HCT116 (cell line): ENCODE results near the gene OOSP1. TPM values are rescaled to one million over a fixed set of nuclear protein-coding genes. Genes with fewer than 3 reads are reported as not detected.

Experiments used
- ATAC-seq: fragments of 200-7000 bp; cut with Tn5 transposase; 2 replicates; pipeline ENCODE4 v1.9.1; 2020; ENCODE audit warnings: mild to moderate bottlenecking, moderate library complexity
- BruUV-seq: library from RNA; stranded (reverse); fragments of 400-500 nt; replicated peaks from 2 replicates; lab custom pipeline; 2021; lab: Mats Ljungman, UMichigan
- CTCF ChIA-PET: fragments of 300-600 bp; sonication (Branson Sonifier 250); formaldehyde crosslinking; loops from one replicate; lab custom pipeline; 2021; ENCODE audit warnings: antibody characterized with exemption; lab: Charles Lee
- POLR2A ChIA-PET: fragments of 300-600, 350-600 bp; sonication (Branson Sonifier 250); formaldehyde crosslinking; loops from one replicate; lab custom pipeline; 2021; ENCODE audit warnings: antibody characterized with exemption; lab: Charles Lee
- RAD21 ChIA-PET, 2 experiments: fragments of 300-600 bp; sonication (Branson Sonifier 250); formaldehyde crosslinking; loops; one replicate each; lab custom pipeline; 2023; ENCODE audit warnings: low total read pairs in 2 of 2; ENCODE audit not compliant: uncharacterized antibody in 2 of 2, unreplicated experiment in 2 of 2, low non-redundant PET in 1 of 2; lab: Charles Lee
- DNase-seq: peaks from one replicate; pipeline ENCODE4 v3.0.0-alpha.2; 2010; ENCODE audit warnings: low read depth, low spot score
- H2AFZ ChIP-seq: fragments of 200-600 bp; shearing (Covaris generic), sonication (generic); 2 replicates; pipeline ENCODE4 v1.6.1; 2017; ENCODE audit warnings: low read depth, mixed run types, mixed read lengths, antibody characterized with exemption, low read length; ENCODE audit not compliant: poor library complexity, severe bottlenecking
- H3K27ac ChIP-seq: 2 replicates; pipeline ENCODE4 v1.5.1; 2012; ENCODE audit warnings: low read depth, low read length
- H3K27me3 ChIP-seq: fragments of 200-600 bp; sonication (generic); 2 replicates; pipeline ENCODE4 v1.6.1; 2016; ENCODE audit warnings: mixed run types, low read length, mixed read lengths; ENCODE audit not compliant: insufficient read depth
- H3K36me3 ChIP-seq, 2 experiments: fragments of 200-500 bp in 1 of 2; fragments of 200-600 bp in 1 of 2; sonication (Bioruptor generic) in 1 of 2; sonication (generic) in 1 of 2; 2 replicates each; pipeline versions ENCODE4 v1.5.1 to v1.6.1; 2014 to 2016; ENCODE audit warnings: low read length in 2 of 2, inconsistent platforms in 1 of 2, mixed read lengths in 1 of 2, mixed run types in 1 of 2; ENCODE audit not compliant: insufficient read depth in 2 of 2, control insufficient read depth in 1 of 2
- H3K4me1 ChIP-seq, 2 experiments: fragments of 200-600 bp in 1 of 2; sonication (generic) in 1 of 2; 2 replicates each; pipeline versions ENCODE4 v1.5.1 to v1.6.1; 2012 to 2017; ENCODE audit warnings: low read length in 2 of 2, inconsistent platforms in 1 of 2, mild to moderate bottlenecking in 1 of 2, mixed read lengths in 1 of 2, mixed run types in 1 of 2, moderate library complexity in 1 of 2; ENCODE audit not compliant: insufficient read depth in 2 of 2, control insufficient read depth in 1 of 2
- H3K4me2 ChIP-seq: fragments of 200-600 bp; sonication (generic); 2 replicates; pipeline ENCODE4 v1.6.1; 2017; ENCODE audit warnings: mixed run types, low read length, mixed read lengths
- H3K4me3 ChIP-seq, 2 experiments: fragments of 200-600 bp in 1 of 2; sonication (generic) in 1 of 2; replicated peaks in 1 of 2; 2 replicates each; pipeline ENCODE4 v1.5.1; 2011 to 2016; ENCODE audit warnings: low read length in 2 of 2, control low read depth in 1 of 2, low read depth in 1 of 2, mild to moderate bottlenecking in 1 of 2, mixed read lengths in 1 of 2, mixed run types in 1 of 2
- H3K79me2 ChIP-seq: fragments of 200-600 bp; sonication (generic); 2 replicates; pipeline ENCODE4 v1.6.1; 2017; ENCODE audit warnings: mild to moderate bottlenecking, mixed run types, low read length, moderate library complexity, mixed read lengths; ENCODE audit not compliant: insufficient read depth
- H3K9ac ChIP-seq: fragments of 200-600 bp; sonication (generic); 2 replicates; pipeline ENCODE4 v1.6.1; 2016; ENCODE audit warnings: low read length, mixed read lengths
- H3K9me2 ChIP-seq: fragments of 200-600 bp; sonication (generic), shearing (Covaris generic); 2 replicates; pipeline ENCODE4 v1.6.1; 2017; ENCODE audit warnings: mixed run types, mild to moderate bottlenecking, moderate library complexity; ENCODE audit not compliant: insufficient read depth
- H3K9me3 ChIP-seq, 2 experiments: fragments of 200-500 bp in 1 of 2; fragments of 200-600 bp in 1 of 2; sonication (Bioruptor generic) in 1 of 2; sonication (generic) in 1 of 2; 2 replicates each; pipeline ENCODE4 v1.6.1; 2014 to 2017; ENCODE audit warnings: low read length in 2 of 2, mixed read lengths in 2 of 2, inconsistent platforms in 1 of 2, low read depth in 1 of 2, mild to moderate bottlenecking in 1 of 2, mixed run types in 1 of 2, moderate library complexity in 1 of 2; ENCODE audit not compliant: control insufficient read depth in 1 of 2, insufficient read depth in 1 of 2
- H4K20me1 ChIP-seq: fragments of 200-600 bp; sonication (generic), shearing (Covaris generic); 2 replicates; pipeline ENCODE4 v1.6.1; 2017; ENCODE audit warnings: mixed run types, mild to moderate bottlenecking, moderate library complexity; ENCODE audit not compliant: insufficient read depth
- MAX ChIP-seq: IDR thresholded peaks from 2 replicates; pipeline ENCODE4 v1.6.1; 2012
- SIN3A ChIP-seq: IDR thresholded peaks from 2 replicates; pipeline ENCODE4 v1.6.1; 2012; ENCODE audit warnings: low read depth
- ZBTB33 ChIP-seq: IDR thresholded peaks from 2 replicates; pipeline ENCODE4 v1.6.1; 2011; ENCODE audit warnings: mild to moderate bottlenecking, low read length, moderate library complexity; ENCODE audit not compliant: insufficient replicate concordance; ENCODE audit errors: extremely low read depth
- intact Hi-C: fragments of 100-400 bp; cut with micrococcal nuclease; formaldehyde crosslinking; loops from 2 replicates; pipeline ENCODE4 v1.10.0; 2022
- total RNA-seq: library from RNA; stranded (reverse); gene quantifications from one replicate; pipeline ENCODE4 v1.2.1, GENCODE V29; 2021; ENCODE audit not compliant: unreplicated experiment

The OOSP1 gene
- total RNA-seq, 1 experiment from 2014 or later: not detected

- H3K9me2 ChIP-seq: no peaks in the 10 kb centered on the region
- H3K9me3 ChIP-seq: no peaks in the 10 kb centered on the region
- intact Hi-C loops: no loop called here
- no peak overlapping the region for H3K27ac ChIP-seq
- no peak overlapping the region for H3K4me3 ChIP-seq
- H3K9ac ChIP-seq: no peak overlapping the region
- H2AFZ ChIP-seq: no peak overlapping the region
- no peak for DNase-seq
- ChIA-PET POLR2A (no interaction called here), RAD21 (no interaction called here), CTCF (no interaction called here)
- no TSS peak for BruUV-seq
- ATAC-seq: no peak
- no peak overlapping the region for H3K4me2 ChIP-seq
- H3K36me3 ChIP-seq: no peaks in the 10 kb centered on the region
- H3K79me2 ChIP-seq: no peaks in the 10 kb centered on the region
- H4K20me1 ChIP-seq: no peaks in the 10 kb centered on the region
- TF ChIP-seq MAX (no peak), SIN3A (no peak)
- no peaks in the 10 kb centered on the region for H3K27me3 ChIP-seq
- no peaks in the 10 kb centered on the region; a peak in 1 of 4 replicates for H3K4me1 ChIP-seq
Observed at GRCh38 chr11:59943997-59944714, 5.9 kb downstream of the OOSP1 start.

- Histone ChIP-seq H2AFZ (no peak overlapping the region), H3K27ac (no peak overlapping the region), H3K4me2 (no peak overlapping the region), H3K9me2 (no peaks in the 10 kb centered on the region), H3K36me3 (no peaks in the 10 kb centered on the region), H3K79me2 (no peaks in the 10 kb centered on the region), H3K9me3 (no peaks in the 10 kb centered on the region), H4K20me1 (no peaks in the 10 kb centered on the region), H3K4me1 (no peaks in the 10 kb centered on the region; a peak in 1 of 4 replicates), H3K4me3 (no peak overlapping the region), H3K9ac (no peak overlapping the region), H3K27me3 (no peaks in the 10 kb centered on the region)
- ChIA-PET POLR2A (no interaction called here), CTCF (no interaction called here), RAD21 (no interaction called here)
- no TSS peak for BruUV-seq
- ATAC-seq (no peak), DNase-seq (no peak)
- intact Hi-C loops: no loop called here
- TF ChIP-seq ZBTB33: no peak
Observed at GRCh38 chr11:59944720-59945119, 6.5 kb downstream of the OOSP1 start.
